Prostate gland (tissue), 2 donors: Measurements from ENCODE around the gene IGF2BP3. TPM values are rescaled to one million over a fixed set of nuclear protein-coding genes. Genes with fewer than 3 reads are reported as not detected.

Experiments
- DNase-seq: peaks from one replicate; pipeline ENCODE4 v3.0.0-alpha.2; 2019; ENCODE audit warnings: low spot score
- H3K27ac ChIP-seq, 2 donors: fragments of 200-600 bp; sonication (generic); 2 replicates each; pipeline ENCODE4 v1.5.1; 2017 to 2019
- H3K27me3 ChIP-seq: fragments of 200-600 bp; sonication (generic); replicated peaks from 2 replicates; pipeline ENCODE4 v1.5.1; 2019; ENCODE audit not compliant: insufficient read depth
- H3K36me3 ChIP-seq, 2 donors: fragments of 200-600 bp; sonication (generic); 1 replicate in 1 of 2; 2 replicates in 1 of 2; pipeline versions ENCODE4 v1.5.1 to v1.8.1; 2017 to 2019
- H3K4me1 ChIP-seq: fragments of 200-600 bp; sonication (generic); replicated peaks from 2 replicates; pipeline ENCODE4 v1.5.1; 2019
- H3K4me3 ChIP-seq, 2 donors: fragments of 200-600 bp; sonication (generic); 2 replicates each; pipeline ENCODE4 v1.5.1; 2017 to 2019
- H3K9me3 ChIP-seq: fragments of 200-600 bp; sonication (generic); 2 replicates; pipeline ENCODE4 v1.5.1; 2017
- CTCF ChIP-seq, 4 experiments: fragments of 200-600 bp in 2 of 4; fragments of 450-650 bp in 2 of 4; sonication (generic) in 2 of 4; IDR thresholded peaks; 1 replicate in 3 of 4; 2 replicates in 1 of 4; pipeline ENCODE4 v1.5.1; 2016 to 2019; ENCODE audit warnings: antibody characterized with exemption in 4 of 4, mild to moderate bottlenecking in 2 of 4, moderate library complexity in 2 of 4
- POLR2A ChIP-seq: fragments of 450-650 bp; IDR thresholded peaks from one replicate; pipeline ENCODE4 v1.6.1; 2016; ENCODE audit warnings: antibody characterized with exemption, mild to moderate bottlenecking
- POLR2AphosphoS5 ChIP-seq: sonication (generic); formaldehyde crosslinking; IDR thresholded peaks from one replicate; pipeline ENCODE4 v1.6.1; 2017; ENCODE audit warnings: antibody characterized with exemption
- WGBS: methylation state at CpG from one replicate; pipeline ENCODE4 v1.1.5; 2018; 5-methylcytosine and 5-hydroxymethylcytosine counted together
- intact Hi-C: fragments of 100-400 bp; cut with DNase I; formaldehyde crosslinking; loops from one replicate; pipeline ENCODE4 v1.14.2; 2022
- total RNA-seq, 2 donors: library from RNA; depleted of rRNA; stranded (reverse); fragments of >200 nt; gene quantifications; one replicate each; pipeline ENCODE4 v1.1.0, GENCODE V29; 2016

The IGF2BP3 gene
- total RNA-seq, 2 donors from 2014 or later = 9.6 TPM; not detected in 1

- WGBS = 54% methylated on average over 5 of the region's 5 CpGs
- no peak for DNase-seq
These were observed 100.4 kb downstream of the IGF2BP3 start for GRCh38 chr7:23369695-23370404.

GRCh38 chr7:23369100-23369499 lies 101.2 kb downstream of the IGF2BP3 start:
- Histone ChIP-seq H3K27ac (no peak overlapping the region), H3K27me3 (no peaks in the 10 kb centered on the region), H3K4me3 (no peak overlapping the region), H3K4me1 (no peaks in the 10 kb centered on the region), H3K36me3 (no peaks in the 10 kb centered on the region), H3K9me3 (no peaks in the 10 kb centered on the region)
- DNase-seq = no peak
- 78% methylated on average over 4 of the region's 4 CpGs for WGBS
- no peak for TF ChIP-seq POLR2A
- TF ChIP-seq CTCF (IDR thresholded peaks at IDR 0.05) = no peak
- intact Hi-C loops = no loop called here

More at GRCh38 chr7:23369695-23370404, 100.4 kb downstream of the IGF2BP3 start:
- Histone ChIP-seq H3K4me3 (no peak overlapping the region), H3K27ac (no peak overlapping the region), H3K36me3 (no peaks in the 10 kb centered on the region), H3K9me3 (no peaks in the 10 kb centered on the region), H3K4me1 (no peaks in the 10 kb centered on the region), H3K27me3 (no peaks in the 10 kb centered on the region)
- TF ChIP-seq POLR2AphosphoS5 = no peak
- no peak for TF ChIP-seq CTCF (IDR thresholded peaks at IDR 0.05)
- TF ChIP-seq POLR2A = no peak
- intact Hi-C loops = no loop called here

- Histone ChIP-seq H3K9me3 (no peaks in the 10 kb centered on the region), H3K27me3 (no peaks in the 10 kb centered on the region), H3K4me1 (no peaks in the 10 kb centered on the region), H3K36me3 (no peaks in the 10 kb centered on the region), H3K4me3 (no peak overlapping the region), H3K27ac (no peak overlapping the region)
- WGBS = 100% methylated on average over 2 of the region's 2 CpGs
- intact Hi-C loops = no loop called here
- TF ChIP-seq POLR2AphosphoS5 (no peak), POLR2A (no peak), CTCF (IDR thresholded peaks at IDR 0.05) (no peak)
- no peak for DNase-seq
These were observed 112.1 kb downstream of the IGF2BP3 start for GRCh38 chr7:23358152-23358674.

- intact Hi-C loops = no loop called here
- DNase-seq = no peak
- Histone ChIP-seq H3K4me3 (no peak overlapping the region), H3K27ac (no peak overlapping the region), H3K27me3 (no peaks in the 10 kb centered on the region), H3K4me1 (no peaks in the 10 kb centered on the region), H3K36me3 (no peaks in the 10 kb centered on the region), H3K9me3 (no peaks in the 10 kb centered on the region)
- WGBS = 15% methylated on average over 6 of the region's 6 CpGs
- TF ChIP-seq POLR2AphosphoS5 = no peak
- peak in 2 of 4 experiments; percentile 10 to 22 for TF ChIP-seq CTCF (IDR thresholded peaks at IDR 0.05)
- no peak for TF ChIP-seq POLR2A
These were observed 112.8 kb downstream of the IGF2BP3 start for GRCh38 chr7:23357190-23358093.
